Left colon (tissue), 2 donors: ENCODE results near the gene QRICH1. TPM values are rescaled to one million over a fixed set of nuclear protein-coding genes. Genes with fewer than 3 reads are reported as not detected.
A peak's percentile ranks its signal among the peaks of the same experiment; 100 is the strongest.

Experiments used
- ATAC-seq: fragments of 200-7000 bp; cut with Tn5 transposase; one replicate; pipeline ENCODE4 v1.9.1; 2020; ENCODE audit warnings: mild to moderate bottlenecking, moderate library complexity
- DNase-seq, 2 donors: peaks; one replicate each; pipeline ENCODE4 v3.0.0-alpha.2; 2020
- intact Hi-C, 2 donors: fragments of 100-400 bp; cut with DNase I in 1 of 2; cut with micrococcal nuclease in 1 of 2; formaldehyde crosslinking; loops; one replicate each; pipeline versions ENCODE4 v1.11.2 to v1.14.0; 2022; cut with DNase I, micrococcal nuclease
- total RNA-seq, 2 donors: library from RNA; stranded (reverse); fragmentation: NEBNext Ultra II Directional; extraction: Animal tissue kit (Norgen Biotek cat#: 25700); gene quantifications; one replicate each; pipeline ENCODE4 v1.2.1, GENCODE V29; 2021
- donor health status: DM: no; HTN: no; CAD: no.
- donor health status: DM: yes; HTN: yes; CAD: no.

QRICH1 gene
- total RNA-seq, 2 donors from 2014 or later = 73.5 to 83.6 TPM

DNA sequence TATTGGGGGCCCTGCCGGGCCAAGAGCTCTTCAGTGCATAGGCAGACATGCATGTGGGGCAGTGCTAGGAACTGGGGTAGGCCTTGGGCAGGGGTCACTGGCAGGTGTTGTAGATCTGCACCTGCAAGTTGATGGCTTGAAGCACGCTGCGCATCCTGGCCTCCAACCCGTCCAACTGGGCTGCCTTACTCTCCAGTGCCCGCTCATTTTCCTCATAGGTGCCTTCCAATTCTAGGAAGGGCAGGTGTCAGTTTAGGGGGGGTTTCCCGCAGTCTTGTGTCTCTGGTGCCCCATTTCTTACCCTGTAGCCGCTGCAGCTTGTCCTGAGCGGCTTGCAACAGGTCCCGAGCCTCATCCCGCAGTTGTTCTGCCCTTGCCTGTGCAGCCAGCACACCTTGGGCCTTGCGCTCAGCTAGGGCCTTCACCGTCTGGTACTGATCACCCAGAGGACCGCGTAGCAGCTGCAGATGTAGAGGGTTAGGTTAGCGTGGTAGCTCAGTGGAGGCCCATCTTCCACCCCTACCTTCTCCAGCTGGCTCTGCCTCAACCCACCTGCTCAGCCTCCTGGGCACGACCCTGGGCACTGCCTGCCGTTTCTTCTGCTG is 27.4 kb upstream of the QRICH1 start:
- DNase-seq (no peak), ATAC-seq (no peak)
- intact Hi-C loops = no loop called here

DNA sequence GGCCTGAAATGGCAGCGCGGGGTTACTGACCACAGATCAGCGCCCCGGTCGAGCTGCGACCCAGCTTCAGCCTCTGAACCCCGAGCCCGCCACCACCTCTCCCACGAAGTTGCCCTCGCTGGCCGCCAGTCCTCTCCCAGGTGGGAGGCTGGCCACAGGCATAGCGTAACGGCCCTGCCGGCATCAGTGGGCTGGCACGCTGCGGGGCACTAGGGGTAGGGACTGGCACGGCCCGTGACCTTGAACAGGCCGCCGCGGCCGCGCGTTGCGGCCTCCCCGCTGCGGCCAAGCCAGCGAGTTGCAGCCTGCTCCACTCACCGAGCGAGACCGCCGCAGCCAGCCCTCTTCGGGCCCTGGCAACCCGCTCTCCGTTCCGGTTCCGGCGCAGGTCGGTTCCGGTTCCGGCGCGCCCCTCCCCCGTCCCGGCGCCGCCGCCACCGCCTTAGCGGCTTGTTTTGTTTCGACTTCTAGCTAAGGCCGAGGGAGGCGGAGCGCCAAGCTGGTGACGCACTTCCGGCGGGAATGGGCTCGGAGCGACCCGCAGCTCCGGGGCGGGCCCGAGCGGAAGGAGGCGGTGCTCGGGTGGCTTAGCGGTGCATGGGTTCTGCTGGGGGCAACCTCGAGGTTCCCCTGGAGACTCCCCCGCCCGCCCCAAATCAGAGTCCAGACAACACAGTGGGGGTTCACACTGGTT is 26.7 kb upstream of the QRICH1 start, which contains the start of gene USP19:
TSS of gene USP19 (minus strand) at position 386 of the 694 bp plus-strand sequence. CDS start 1,678 bp downstream, outside the sequence.
- intact Hi-C loops = no loop called here

DNA sequence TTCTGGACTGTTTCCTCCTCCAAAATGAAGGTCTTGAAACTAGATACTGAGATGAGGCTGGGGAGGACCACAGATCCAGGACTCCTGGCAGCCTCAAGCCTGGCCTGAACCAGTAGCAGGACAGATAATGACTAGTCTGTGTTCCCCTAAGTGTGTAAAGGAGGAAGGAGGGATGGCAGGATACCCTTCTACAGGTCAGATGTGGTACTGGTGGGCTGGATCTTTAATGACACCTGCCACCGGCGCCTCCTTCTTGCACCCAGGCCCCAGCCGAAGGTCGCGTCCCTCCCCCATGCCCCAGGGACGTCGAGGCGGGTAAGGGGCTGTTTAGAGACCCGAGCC is 26.2 kb upstream of the QRICH1 start:
- DNase-seq = no peak
- ATAC-seq = peak; percentile 5
- intact Hi-C loops = no loop called here

More for the DNA sequence above, 26.7 kb upstream of the QRICH1 start, which contains the start of gene USP19:
- DNase-seq (peak; percentile 97 to 98), ATAC-seq (peak; percentile 96)

DNA sequence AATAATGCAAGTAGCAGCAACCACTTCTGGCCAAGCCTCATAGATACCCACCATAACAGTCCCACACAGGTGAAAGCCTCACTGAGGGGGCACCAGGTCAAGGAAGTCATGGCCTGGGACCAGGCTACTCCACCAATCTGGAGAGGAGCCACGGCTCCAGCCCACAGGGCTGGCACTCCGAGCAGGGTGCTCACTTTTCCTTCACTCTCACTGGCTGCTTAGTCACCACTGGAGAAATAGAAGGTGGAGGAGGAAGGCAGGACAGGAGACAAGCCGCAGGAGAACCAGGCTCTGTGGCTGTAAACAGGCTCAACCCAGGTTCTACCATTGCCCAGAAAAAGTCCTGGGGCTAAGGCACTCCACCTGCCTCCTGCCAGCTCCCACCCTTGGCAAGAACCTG is 25.6 kb upstream of the QRICH1 start:
- no peak for ATAC-seq
- intact Hi-C loops = no loop called here
- no peak for DNase-seq

GRCh38 chr3:49119036-49119435 is 25.2 kb upstream of the QRICH1 start:
- intact Hi-C loops = no loop called here
- DNase-seq (no peak), ATAC-seq (no peak)

DNA sequence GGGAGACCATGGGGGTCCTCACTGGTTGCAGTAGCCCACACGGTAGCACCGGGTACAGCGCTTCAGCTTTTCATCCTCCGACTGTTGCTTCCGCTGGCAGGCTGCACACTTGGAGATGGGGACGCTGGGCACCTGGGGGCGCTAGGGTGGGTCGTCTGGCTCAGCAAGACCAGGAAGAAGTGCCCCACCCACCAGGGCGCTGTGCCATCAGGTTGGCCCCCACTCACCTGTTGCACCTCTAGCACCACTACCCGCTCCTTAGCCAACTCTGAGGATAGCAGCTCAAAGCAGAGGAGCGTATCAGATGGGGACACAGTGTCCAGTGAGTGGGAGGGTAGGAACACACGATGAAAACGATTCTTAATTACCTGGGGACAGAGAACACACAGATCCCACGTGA is 18.4 kb upstream of the QRICH1 start:
- intact Hi-C loops = no loop called here
- no peak for DNase-seq
- ATAC-seq = no peak

DNA sequence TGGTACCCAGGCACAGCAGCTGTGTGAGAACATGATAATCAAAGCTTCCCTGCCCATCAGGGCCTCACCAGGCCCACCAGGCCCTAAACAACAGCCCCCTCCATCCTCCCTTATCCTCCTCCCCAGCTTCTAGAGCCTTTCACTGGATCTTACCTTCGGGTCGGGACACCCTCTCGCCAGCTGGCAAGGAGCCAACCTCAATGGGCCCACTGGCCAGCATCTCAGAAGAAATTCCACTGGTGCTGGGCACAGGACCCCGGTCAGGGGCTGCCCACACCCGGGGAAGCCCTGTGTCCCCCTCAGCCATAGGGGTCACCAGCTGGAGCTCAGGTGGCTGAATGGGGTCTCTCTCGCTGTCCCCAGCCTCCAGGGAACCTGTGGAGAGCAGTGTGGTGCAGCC is 17.5 kb upstream of the QRICH1 start:
- intact Hi-C loops = no loop called here
- DNase-seq (no peak), ATAC-seq (no peak)

DNA sequence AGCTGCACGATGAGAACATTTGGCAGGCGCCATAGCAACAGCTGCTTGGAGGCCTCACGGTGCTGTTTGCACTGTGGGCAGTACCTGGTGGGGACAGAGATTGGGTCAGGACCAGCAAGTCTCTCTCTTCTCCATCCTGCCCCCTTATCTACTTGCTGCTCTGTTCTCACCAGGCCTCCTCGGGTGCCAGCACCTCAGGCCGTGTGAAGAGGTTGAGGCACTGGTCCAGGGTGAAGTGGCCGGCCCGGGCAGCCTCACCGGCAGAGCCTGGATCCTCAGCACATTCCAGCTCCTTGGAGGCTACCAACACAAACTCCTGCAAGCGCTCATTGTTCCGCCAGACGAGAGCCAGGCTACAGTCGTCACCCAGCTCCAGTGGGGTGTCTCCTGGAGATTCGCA is 16.9 kb upstream of the QRICH1 start:
- intact Hi-C loops = no loop called here
- ATAC-seq = no peak
- no peak for DNase-seq

GRCh38 chr3:49108346-49108745 is 14.5 kb upstream of the QRICH1 start:
- no peak for DNase-seq
- no peak for ATAC-seq
- intact Hi-C loops = no loop called here

DNA sequence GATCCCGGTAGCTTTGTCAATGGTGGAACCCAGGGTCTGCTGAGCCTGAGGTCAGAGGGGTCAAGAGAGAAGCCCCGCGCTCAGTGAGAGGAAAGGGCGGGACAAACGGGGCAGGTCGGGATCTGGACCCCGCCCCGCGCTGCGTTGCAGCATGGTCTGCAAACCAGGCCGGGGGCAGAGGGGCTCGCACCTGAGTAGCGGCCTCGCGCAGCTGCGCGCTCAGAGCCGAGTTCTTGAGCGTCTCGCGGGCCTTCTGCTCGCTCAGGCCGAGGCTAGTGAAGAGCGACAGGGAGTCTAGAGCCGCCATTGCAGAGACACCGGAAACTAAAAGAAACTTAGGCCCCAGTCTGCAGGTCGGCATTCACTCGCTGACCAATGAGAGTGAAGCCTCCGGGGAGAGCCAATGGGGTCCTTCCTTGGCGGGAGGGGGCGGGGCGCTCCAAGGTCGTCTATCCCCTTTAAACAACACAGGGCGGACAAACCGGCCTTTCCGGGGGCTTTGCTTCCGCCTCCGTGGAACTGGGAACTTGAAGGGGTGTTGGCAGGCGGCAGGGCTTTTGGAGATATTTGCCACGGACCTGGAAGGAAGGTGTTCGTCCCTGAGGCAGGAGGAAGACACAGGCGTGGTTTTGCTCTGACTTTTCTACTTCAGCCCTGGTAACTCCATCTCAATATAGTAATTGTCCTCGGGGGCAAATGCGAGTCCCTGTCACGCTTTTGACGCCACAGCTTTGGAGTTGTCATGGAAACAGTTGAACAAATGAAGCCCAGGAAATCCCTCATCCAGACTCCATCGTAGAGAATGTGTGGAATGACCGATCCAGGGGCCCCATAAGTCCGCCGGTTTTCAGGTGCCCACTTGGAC is 10.8 kb upstream of the QRICH1 start, which contains the start of gene QARS1:
TSS of gene QARS1 (minus strand) at position 331 of the 865 bp plus-strand sequence. CDS start at position 307, 24 bp downstream.
- peak; percentile 96 for ATAC-seq
- intact Hi-C loops = no loop called here
- peak; percentile 96 to 97 for DNase-seq

DNA sequence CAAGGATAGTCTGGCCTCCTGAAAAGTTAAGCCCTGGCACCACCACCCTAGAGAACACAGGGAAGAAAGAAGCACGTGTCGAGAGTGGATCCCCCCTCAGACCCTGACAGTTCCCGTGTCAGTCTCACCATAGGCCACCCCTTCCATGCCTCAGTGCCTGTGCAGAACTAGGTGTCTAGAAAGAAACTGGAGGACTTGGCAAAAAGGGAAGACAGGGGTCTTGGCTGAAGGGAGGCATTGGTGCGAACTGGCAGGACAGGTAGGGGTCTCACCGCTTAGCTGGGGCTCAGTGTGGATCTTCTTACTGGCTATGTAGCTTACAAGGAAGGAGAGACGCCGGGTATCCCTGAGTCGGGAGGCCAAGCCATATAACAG is 10.2 kb upstream of the QRICH1 start:
- peak; percentile 3 for ATAC-seq
- no peak for DNase-seq
- intact Hi-C loops = no loop called here

DNA sequence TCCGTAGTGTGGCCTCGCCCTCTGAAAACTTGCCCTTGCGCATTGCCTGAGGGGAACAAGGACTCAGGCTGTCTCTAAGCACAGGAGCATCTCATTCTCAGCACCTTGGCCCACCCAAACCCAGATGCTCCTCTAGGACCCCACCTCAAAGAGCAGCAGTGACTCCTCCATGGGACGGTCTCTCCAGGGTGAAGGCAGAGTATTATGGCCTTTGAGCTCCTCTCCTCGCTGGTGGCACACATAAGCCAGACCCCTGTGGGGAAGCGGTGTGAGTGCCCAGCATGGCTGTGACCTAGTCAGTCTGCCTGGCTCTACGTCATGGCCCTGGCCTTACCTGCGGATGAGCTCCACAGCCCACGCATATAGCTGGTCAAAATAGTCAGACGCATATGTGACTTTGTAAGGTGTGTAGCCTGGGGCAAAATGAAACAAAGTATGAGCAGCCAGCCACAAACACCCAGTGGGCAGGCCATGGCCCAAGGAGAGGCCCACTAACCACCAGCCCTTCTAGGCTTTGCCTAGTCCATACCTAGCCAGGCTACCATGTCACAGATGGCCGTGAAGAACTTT is 6.3 kb upstream of the QRICH1 start:
- intact Hi-C loops = no loop called here
- ATAC-seq (no peak), DNase-seq (no peak)

DNA sequence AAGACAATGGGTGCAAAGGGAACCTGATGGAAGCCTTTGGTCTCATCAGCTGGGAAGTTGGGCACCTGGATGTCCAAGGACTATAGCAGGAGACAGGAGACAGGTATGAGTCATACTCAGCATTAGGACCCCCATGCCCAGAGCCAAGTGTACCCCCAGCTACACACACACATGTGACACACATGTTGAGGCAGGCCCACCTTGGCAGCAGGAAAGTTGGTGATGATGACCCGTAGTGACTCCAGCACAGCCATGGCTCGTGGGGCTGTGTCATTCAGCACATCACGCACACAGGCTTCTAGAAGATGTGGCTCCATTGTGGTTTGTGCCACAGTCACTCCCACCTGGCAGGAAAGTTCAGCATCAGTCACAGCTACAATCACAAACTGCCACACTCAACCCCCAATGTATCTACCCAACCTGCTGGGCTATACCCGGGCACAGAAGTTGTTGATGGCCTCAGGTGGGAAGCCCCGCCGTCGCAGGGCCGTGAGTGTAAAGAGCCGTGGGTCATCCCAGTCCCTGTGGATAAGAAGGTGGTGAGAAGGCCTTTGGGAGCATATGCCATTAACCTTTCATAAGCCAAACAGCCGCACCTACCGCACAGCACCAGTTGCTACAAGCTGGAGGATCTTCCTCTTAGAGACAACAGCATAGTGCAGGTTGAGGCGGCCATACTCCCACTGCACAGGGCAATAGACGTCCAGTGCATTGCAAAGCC is 5.2 kb upstream of the QRICH1 start:
- intact Hi-C loops = no loop called here
- no peak for DNase-seq

DNA sequence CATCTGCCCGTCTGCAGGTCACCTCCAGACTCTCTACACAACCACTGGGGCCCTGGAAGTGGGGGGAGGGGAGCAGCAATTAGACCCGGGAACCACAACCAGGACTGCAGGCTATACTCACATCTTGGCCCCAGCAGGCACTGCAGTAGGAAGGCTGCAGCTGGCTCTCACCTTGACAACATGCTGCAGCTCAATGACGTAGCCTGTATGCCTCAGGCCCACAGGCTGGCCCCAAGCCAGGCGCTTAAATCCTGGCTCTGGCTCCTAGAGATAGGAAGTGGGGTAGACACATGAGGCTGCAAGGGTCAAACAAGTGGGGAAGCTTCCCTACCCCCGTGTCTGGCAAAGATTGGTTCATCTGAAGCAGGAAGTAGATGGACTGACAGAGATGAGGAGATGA is 4.6 kb upstream of the QRICH1 start:
- intact Hi-C loops = no loop called here
- no peak for DNase-seq
- no peak for ATAC-seq

More for the DNA sequence above, 5.2 kb upstream of the QRICH1 start:
- ATAC-seq = no peak

- peak; percentile 72 to 92 for DNase-seq
- ATAC-seq = peak; percentile 64
- intact Hi-C loops = no loop called here
These were observed 676 bp downstream of the QRICH1 start for GRCh38 chr3:49092938-49093852.

DNA sequence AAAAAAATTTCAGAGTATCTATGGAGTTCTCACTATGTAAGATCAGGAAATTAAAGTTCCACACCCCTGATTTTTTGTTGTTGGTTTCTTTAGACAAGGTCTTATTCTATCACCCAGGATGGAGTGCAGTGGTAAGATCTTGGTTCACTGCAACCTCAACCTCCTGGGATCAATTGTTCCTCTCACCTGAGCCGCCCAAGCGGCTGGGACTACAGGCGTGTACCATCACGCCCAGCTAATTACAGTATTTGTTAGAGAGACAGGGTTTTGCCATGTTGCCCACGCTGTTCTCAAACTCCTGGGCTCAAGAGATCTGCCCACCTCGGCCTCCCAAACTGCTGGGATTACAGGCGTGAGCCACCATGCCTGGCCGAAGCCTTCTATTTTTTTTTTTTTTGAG is 12.4 kb downstream of the QRICH1 start:
- DNase-seq = no peak
- intact Hi-C loops = no loop called here
- ATAC-seq = no peak

DNA sequence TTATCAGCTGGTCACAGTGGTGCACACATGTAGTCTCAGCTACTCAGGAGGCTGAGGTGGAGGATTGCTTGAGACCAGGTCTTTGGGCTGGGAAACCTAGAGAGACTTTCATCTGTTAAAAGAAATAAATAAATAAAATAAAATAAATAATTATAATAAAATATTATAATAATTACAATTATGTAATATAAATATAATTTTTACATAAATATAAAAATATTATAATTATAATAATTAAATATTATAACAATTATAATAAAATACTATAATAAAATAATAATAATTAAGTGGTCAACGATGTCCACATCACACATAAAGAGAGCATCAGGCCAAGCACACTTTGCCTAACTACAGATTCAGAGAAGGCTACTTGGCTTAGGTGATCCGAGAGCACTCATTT is 14.6 kb downstream of the QRICH1 start:
- DNase-seq = no peak
- intact Hi-C loops = no loop called here
- ATAC-seq = no peak

- DNase-seq (no peak), ATAC-seq (no peak)
- intact Hi-C loops = no loop called here
These were observed 17.2 kb downstream of the QRICH1 start for GRCh38 chr3:49076646-49077045.
